Brain microvascular endothelial cell (primary cell): ENCODE data around the gene MACROD2.

Experiments
- DNase-seq: peaks from one replicate; pipeline ENCODE4 v3.0.0-alpha.2; 2020
- H3K27ac ChIP-seq: fragments of 250-450 bp; sonication (Bioruptor Pico); 2 replicates; pipeline ENCODE4 v1.5.1; 2020; ENCODE audit warnings: mild to moderate bottlenecking, moderate library complexity
- H3K27me3 ChIP-seq: fragments of 250-450 bp; sonication (Bioruptor Pico); replicated peaks from 2 replicates; pipeline ENCODE4 v1.5.1; 2020; ENCODE audit warnings: mild to moderate bottlenecking
- H3K36me3 ChIP-seq: fragments of 250-450 bp; sonication (Bioruptor Pico); replicated peaks from 2 replicates; pipeline ENCODE4 v1.5.1; 2020; ENCODE audit warnings: mild to moderate bottlenecking
- H3K4me3 ChIP-seq: 2 replicates; pipeline ENCODE4 v1.5.1; 2011; ENCODE audit warnings: low read depth, mild to moderate bottlenecking, control low read depth, low read length, moderate library complexity
- in situ Hi-C: cut with HindIII; loops from 2 replicates; pipeline ENCODE4 v1.10.0; 2017; ENCODE audit warnings: low sequenced_read_pairs, low pct_ligation_motif_present
- TF ChIP-seq, protein P1 (sequence below): IDR thresholded peaks from 2 replicates; pipeline ENCODE4 v1.5.1; 2011; ENCODE audit warnings: low read depth, mild to moderate bottlenecking, moderate library complexity, low read length, control low read depth, inconsistent platforms; ENCODE audit errors: missing control alignments

MACROD2 gene

DNA sequence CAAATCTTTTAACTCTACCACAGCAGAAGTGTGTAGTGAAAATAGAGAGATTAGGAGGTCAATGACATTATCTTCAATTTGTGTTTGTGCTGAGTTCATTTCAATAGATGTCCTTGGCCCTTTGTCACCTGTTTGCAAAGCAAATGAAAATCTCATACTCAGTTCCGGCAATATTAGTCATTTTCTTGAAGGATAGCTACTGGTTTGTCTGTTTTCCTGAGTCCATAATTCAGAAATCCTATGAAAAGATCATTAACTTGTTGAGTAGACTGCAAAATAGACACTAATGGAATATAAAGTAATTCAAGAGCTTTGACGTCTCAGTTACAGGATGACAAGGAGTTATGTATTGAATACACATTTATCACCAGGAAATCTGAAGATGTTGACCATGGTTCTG is 1163.2 kb downstream of the MACROD2 start:
- H3K4me3 ChIP-seq, result no peak overlapping the region

DNA sequence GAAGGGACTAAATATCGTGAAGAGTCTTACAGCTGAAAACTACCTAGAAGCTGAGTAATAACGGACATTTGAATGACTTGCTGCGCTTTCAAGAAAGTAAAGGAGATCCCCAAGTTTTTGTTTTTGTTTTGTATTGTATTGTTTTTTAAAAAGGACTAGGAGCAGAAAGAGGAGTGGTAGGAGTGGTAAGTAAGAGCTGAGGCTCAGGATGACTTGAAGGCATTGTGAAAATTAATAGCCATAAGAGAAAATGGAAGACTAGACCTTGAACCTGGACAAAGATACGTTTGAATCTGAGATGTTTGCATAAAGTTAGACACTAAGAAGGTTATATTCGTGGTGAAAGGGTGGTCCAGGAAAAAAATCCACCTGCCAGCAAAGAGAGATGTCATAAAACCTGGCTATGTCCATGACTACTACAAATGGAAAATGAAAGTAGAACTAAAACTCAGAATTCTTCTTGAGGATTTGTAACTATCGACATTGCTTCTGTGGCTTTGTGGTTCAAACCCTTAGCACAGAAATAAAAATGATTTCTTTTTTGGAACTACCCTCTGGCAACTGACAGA is 1166.8 kb downstream of the MACROD2 start:
- TF ChIP-seq, protein P1, sequence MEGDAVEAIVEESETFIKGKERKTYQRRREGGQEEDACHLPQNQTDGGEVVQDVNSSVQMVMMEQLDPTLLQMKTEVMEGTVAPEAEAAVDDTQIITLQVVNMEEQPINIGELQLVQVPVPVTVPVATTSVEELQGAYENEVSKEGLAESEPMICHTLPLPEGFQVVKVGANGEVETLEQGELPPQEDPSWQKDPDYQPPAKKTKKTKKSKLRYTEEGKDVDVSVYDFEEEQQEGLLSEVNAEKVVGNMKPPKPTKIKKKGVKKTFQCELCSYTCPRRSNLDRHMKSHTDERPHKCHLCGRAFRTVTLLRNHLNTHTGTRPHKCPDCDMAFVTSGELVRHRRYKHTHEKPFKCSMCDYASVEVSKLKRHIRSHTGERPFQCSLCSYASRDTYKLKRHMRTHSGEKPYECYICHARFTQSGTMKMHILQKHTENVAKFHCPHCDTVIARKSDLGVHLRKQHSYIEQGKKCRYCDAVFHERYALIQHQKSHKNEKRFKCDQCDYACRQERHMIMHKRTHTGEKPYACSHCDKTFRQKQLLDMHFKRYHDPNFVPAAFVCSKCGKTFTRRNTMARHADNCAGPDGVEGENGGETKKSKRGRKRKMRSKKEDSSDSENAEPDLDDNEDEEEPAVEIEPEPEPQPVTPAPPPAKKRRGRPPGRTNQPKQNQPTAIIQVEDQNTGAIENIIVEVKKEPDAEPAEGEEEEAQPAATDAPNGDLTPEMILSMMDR, result no peak
- no peak overlapping the region for H3K4me3 ChIP-seq
- in situ Hi-C loops, result no loop called here
- H3K36me3 ChIP-seq, result no peaks in the 10 kb centered on the region
- H3K27ac ChIP-seq, result no peak overlapping the region
- no peaks in the 10 kb centered on the region for H3K27me3 ChIP-seq
- no peak for DNase-seq

More for the DNA sequence above, 1163.2 kb downstream of the MACROD2 start:
- DNase-seq, result no peak
- TF ChIP-seq, protein P1, result no peak
- Histone ChIP-seq H3K27ac (no peak overlapping the region), H3K36me3 (no peaks in the 10 kb centered on the region), H3K27me3 (no peaks in the 10 kb centered on the region)
- in situ Hi-C loops, result no loop called here

- Histone ChIP-seq H3K27ac (no peak overlapping the region), H3K36me3 (no peaks in the 10 kb centered on the region), H3K27me3 (no peaks in the 10 kb centered on the region), H3K4me3 (no peak overlapping the region)
- TF ChIP-seq, protein P1, result no peak
- no peak for DNase-seq
- in situ Hi-C loops, result no loop called here
Observed at GRCh38 chr20:15163632-15164031, 1168.3 kb downstream of the MACROD2 start.

DNA sequence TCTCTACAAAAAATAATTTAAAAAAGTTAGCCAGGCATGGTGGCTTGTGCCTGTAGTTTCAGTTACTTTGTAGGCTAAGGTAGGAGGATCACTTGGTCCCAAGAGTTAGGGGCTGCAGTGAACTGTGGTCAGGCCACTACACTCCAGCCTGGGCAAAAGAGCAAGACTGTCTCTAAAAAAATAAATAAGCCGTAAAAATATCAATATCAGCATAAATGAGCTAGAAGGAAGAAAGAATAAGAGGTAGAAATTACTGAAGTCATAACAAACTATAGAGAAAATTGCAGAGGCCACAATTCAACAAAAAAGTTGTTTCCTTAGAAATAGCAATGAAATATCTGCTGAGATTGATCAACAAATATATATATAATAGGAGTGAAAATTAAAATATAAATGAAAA is 1169.4 kb downstream of the MACROD2 start:
- no peak for DNase-seq
- in situ Hi-C loops, result no loop called here
- Histone ChIP-seq H3K27me3 (no peaks in the 10 kb centered on the region), H3K36me3 (no peaks in the 10 kb centered on the region), H3K27ac (no peak overlapping the region), H3K4me3 (no peak overlapping the region)
- TF ChIP-seq, protein P1, result no peak

DNA sequence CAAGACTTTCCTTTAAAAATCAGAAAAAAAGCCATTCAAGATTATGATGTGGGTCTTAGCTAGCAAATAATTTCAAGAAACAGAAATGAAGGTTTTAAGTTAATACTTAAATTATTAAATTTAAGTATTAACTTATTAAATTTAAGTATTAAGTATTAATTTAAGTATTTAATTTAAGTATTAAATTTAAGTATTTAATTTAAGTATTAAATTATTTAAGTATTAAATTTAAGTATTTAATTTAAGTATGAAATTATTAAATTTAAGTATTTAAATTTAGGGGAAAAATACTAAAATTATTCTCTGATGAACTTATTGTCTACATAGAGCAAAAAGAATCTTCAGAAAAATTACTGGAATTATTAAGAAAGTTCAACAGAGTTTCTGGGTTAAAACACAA is 1171.4 kb downstream of the MACROD2 start:
- Histone ChIP-seq H3K27me3 (no peaks in the 10 kb centered on the region), H3K4me3 (no peak overlapping the region), H3K27ac (no peak overlapping the region), H3K36me3 (no peaks in the 10 kb centered on the region)
- DNase-seq, result no peak
- in situ Hi-C loops, result no loop called here
- TF ChIP-seq, protein P1, result no peak

DNA sequence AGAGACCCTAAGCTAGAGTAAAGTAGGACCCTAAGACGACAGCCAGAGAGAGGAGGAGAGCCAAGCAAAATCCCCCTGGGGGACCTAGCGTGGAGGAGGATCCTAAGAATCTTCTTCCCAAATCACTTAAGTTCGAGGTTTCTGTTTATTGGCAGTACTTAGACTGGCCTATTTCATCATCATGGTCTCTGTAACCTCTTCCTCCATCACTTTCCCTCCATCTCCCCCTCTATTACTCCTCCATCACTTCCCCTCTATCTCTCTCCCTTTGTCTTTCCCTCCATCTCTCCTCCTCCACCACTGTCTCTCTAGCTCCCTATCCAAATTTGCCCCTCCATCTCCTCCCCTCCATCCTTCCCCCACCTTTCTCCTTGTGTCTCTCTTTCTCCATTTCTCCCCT is 1175.7 kb downstream of the MACROD2 start:
- TF ChIP-seq, protein P1, result no peak
- Histone ChIP-seq H3K36me3 (no peaks in the 10 kb centered on the region), H3K27ac (no peak overlapping the region), H3K27me3 (no peaks in the 10 kb centered on the region), H3K4me3 (no peak overlapping the region)
- in situ Hi-C loops, result no loop called here
- DNase-seq, result no peak
